ENCODE data around the gene PALD1. TPM values are rescaled to one million over a fixed set of nuclear protein-coding genes. Genes with fewer than 3 reads are reported as not detected.
A peak's percentile ranks its signal among the peaks of the same experiment; 100 is the strongest.

The PALD1 gene
- total and polyA plus RNA-seq, 12 donors = 2.0 to 16.2 (median 7.4) TPM

DNA sequence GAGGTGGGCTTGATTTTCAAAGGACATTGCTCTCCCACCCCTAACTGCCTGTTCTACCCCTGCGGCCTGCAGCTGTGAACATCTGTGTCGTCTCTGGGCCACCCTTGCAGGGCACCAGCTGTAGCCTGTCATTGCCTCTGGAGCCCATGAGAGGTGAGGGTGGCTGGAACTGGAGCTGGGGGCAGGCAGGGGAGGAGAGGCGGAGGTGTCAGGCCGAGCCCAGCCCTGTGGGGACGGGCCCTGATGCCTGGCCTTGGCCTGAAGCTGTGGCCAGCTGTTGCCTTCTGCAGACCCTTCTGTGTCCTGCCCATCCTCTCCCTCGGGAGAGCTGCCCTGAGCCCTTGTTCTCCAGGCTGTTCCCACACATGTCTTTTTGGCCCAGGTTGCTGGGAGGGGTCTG is 44.5 kb downstream of the PALD1 start:
- H3K36me3 ChIP-seq (replicated peaks in 1 of 2) = no peaks in the 10 kb centered on the region
- intact Hi-C loops (cut with DNase I) = no loop called here
- no peaks in the 10 kb centered on the region for H3K4me1 ChIP-seq (replicated peaks in 1 of 2)
- H3K27ac ChIP-seq = no peak overlapping the region
- no peak overlapping the region for H3K4me3 ChIP-seq
- TF ChIP-seq, protein P1, sequence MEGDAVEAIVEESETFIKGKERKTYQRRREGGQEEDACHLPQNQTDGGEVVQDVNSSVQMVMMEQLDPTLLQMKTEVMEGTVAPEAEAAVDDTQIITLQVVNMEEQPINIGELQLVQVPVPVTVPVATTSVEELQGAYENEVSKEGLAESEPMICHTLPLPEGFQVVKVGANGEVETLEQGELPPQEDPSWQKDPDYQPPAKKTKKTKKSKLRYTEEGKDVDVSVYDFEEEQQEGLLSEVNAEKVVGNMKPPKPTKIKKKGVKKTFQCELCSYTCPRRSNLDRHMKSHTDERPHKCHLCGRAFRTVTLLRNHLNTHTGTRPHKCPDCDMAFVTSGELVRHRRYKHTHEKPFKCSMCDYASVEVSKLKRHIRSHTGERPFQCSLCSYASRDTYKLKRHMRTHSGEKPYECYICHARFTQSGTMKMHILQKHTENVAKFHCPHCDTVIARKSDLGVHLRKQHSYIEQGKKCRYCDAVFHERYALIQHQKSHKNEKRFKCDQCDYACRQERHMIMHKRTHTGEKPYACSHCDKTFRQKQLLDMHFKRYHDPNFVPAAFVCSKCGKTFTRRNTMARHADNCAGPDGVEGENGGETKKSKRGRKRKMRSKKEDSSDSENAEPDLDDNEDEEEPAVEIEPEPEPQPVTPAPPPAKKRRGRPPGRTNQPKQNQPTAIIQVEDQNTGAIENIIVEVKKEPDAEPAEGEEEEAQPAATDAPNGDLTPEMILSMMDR (IDR thresholded peaks at IDR 0.05) = no peak
- TF ChIP-seq POLR2A (IDR thresholded peaks at IDR 0.05) = no peak
- H3K27me3 ChIP-seq = no peaks in the 10 kb centered on the region
- no peaks in the 10 kb centered on the region for H3K9me3 ChIP-seq (replicated peaks in 1 of 3)
- peak in 1 of 7 donors; percentile 5 for DNase-seq
- 46 to 72% (median 67%) methylated on average over 3 to 6 of the region's 6 CpGs for WGBS, 4 donors

DNA sequence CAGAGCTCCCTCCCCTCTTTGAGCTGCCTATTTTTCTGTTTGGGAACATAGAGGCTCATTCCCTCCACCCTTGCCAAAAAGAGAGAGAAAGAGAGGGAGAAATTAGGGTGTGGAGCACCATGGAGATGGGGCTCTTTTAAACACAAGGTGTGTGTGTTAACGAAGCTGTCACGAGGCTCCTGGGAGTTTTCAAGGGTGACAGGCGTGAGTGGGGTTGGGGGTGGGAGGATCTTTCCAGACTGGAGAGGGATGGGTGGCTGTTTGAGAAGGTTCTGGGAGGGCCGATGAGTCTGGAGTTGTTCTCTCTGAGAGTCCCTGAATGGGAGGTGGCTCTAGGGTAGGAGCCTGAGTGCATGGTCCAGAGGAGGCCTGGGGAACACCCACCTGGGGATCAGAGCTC is 45.0 kb downstream of the PALD1 start:
- H3K27ac ChIP-seq = no peak overlapping the region

DNA sequence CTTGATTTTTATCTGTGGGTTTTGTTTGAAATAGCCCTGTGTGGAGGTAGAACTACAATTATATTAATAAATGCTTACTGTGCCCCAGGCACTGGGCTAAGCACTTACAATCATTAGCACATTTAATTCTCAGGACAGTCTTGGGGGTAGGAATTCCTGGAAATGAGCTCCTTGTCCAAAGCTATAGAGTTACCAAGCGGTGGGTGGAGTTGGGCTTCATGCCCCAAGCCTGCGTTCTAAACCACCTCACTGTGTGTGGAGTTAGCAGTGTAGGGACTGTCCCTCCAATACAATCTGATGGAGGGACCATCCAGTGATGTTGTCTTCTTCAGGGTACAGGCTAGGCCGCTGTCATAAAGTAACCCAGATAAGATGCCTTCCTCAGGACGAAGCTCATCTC is 49.7 kb downstream of the PALD1 start:
- 83 to 94% (median 85%) methylated on average over 3 to 4 of the region's 4 CpGs for WGBS, 4 donors
- Histone ChIP-seq H3K27me3 (no peaks in the 10 kb centered on the region), H3K4me1 (replicated peaks in 1 of 2) (no peaks in the 10 kb centered on the region), H3K27ac (no peak overlapping the region), H3K36me3 (replicated peaks in 1 of 2) (no peaks in the 10 kb centered on the region), H3K9me3 (replicated peaks in 1 of 3) (no peaks in the 10 kb centered on the region), H3K4me3 (no peak overlapping the region)
- DNase-seq = no peak
- intact Hi-C loops (cut with DNase I) = no loop called here
- TF ChIP-seq, protein P1 (IDR thresholded peaks at IDR 0.05) = no peak
- no peak for TF ChIP-seq POLR2A (IDR thresholded peaks at IDR 0.05)

More for the DNA sequence above, 45.0 kb downstream of the PALD1 start:
- H3K36me3 ChIP-seq (replicated peaks in 1 of 2) = no peaks in the 10 kb centered on the region
- H3K4me1 ChIP-seq (replicated peaks in 1 of 2) = no peaks in the 10 kb centered on the region
- WGBS, 4 donors = 68 to 86% (median 80%) methylated on average over 4 of the region's 4 CpGs
- no peak for DNase-seq
- no peak for TF ChIP-seq POLR2A (IDR thresholded peaks at IDR 0.05)
- TF ChIP-seq, protein P1 (IDR thresholded peaks at IDR 0.05) = no peak
- H3K4me3 ChIP-seq = no peak overlapping the region
- no peaks in the 10 kb centered on the region for H3K27me3 ChIP-seq
- intact Hi-C loops (cut with DNase I) = no loop called here
- no peaks in the 10 kb centered on the region for H3K9me3 ChIP-seq (replicated peaks in 1 of 3)

- no peaks in the 10 kb centered on the region for H3K9me3 ChIP-seq (replicated peaks in 1 of 3)
- no peaks in the 10 kb centered on the region for H3K36me3 ChIP-seq (replicated peaks in 1 of 2)
- intact Hi-C loops (cut with DNase I) = no loop called here
- no peak overlapping the region for H3K27ac ChIP-seq
- DNase-seq = peak in 2 of 7 donors; percentile 34 to 38
- TF ChIP-seq, protein P1 (IDR thresholded peaks at IDR 0.05) = no peak
- no peak for TF ChIP-seq POLR2A (IDR thresholded peaks at IDR 0.05)
- no peak overlapping the region for H3K4me3 ChIP-seq
- no peaks in the 10 kb centered on the region for H3K27me3 ChIP-seq
- no peaks in the 10 kb centered on the region for H3K4me1 ChIP-seq (replicated peaks in 1 of 2)
- 68 to 83% (median 79%) methylated on average over 8 to 10 of the region's 10 CpGs for WGBS, 4 donors
Observed at GRCh38 chr10:70528741-70529362, 50.3 kb downstream of the PALD1 start.

All from adrenal gland (tissue), 12 donors.